Neural progenitor cell (in vitro differentiated cells): ENCODE measurements around the gene CCDC152. TPM values are rescaled to one million over a fixed set of nuclear protein-coding genes. Genes with fewer than 3 reads are reported as not detected.

Experiments
- DNase-seq: peaks from one replicate; pipeline ENCODE4 v3.0.0-alpha.2; 2016; ENCODE audit warnings: low spot score
- H2AFZ ChIP-seq: fragments of 200-600 bp; sonication (generic); replicated peaks from 2 replicates; pipeline ENCODE4 v1.6.1; 2016; ENCODE audit warnings: antibody characterized with exemption
- H3F3A ChIP-seq: fragments of 200-600 bp; sonication (generic); 2 replicates; pipeline ENCODE4 v1.6.1; 2016; ENCODE audit warnings: antibody characterized with exemption, low read depth
- H3K27ac ChIP-seq: fragments of 200-600 bp; sonication (generic); 2 replicates; pipeline ENCODE4 v1.5.1; 2016; ENCODE audit warnings: mild to moderate bottlenecking
- H3K27me3 ChIP-seq: fragments of 200-600 bp; sonication (generic); 2 replicates; pipeline ENCODE4 v1.6.1; 2016; ENCODE audit warnings: mild to moderate bottlenecking, moderate library complexity
- H3K36me3 ChIP-seq: fragments of 200-600 bp; sonication (generic); 2 replicates; pipeline ENCODE4 v1.5.1; 2016
- H3K4me1 ChIP-seq: fragments of 200-600 bp; sonication (generic); 2 replicates; pipeline ENCODE4 v1.6.1; 2016; ENCODE audit warnings: mixed run types
- H3K4me2 ChIP-seq: fragments of 200-600 bp; sonication (generic); 2 replicates; pipeline ENCODE4 v1.6.1; 2016
- H3K4me3 ChIP-seq: fragments of 200-600 bp; sonication (generic); 2 replicates; pipeline ENCODE4 v1.5.1; 2016
- H3K79me2 ChIP-seq: fragments of 200-600 bp; sonication (generic); 2 replicates; pipeline ENCODE4 v1.6.1; 2016; ENCODE audit warnings: low read depth
- H3K9ac ChIP-seq: fragments of 200-600 bp; sonication (generic); 2 replicates; pipeline ENCODE4 v1.6.1; 2016
- H3K9me3 ChIP-seq: fragments of 200-600 bp; sonication (generic); 2 replicates; pipeline ENCODE4 v1.5.1; 2016; ENCODE audit warnings: low read depth
- H4K20me1 ChIP-seq: fragments of 200-600 bp; sonication (generic); 2 replicates; pipeline ENCODE4 v1.6.1; 2016; ENCODE audit warnings: low read depth
- H3K27ac Mint-ChIP-seq: 3 replicates; pipeline ENCODE4 v1.8.0; 2021; ENCODE audit warnings: mixed read lengths
- H3K27me3 Mint-ChIP-seq: 2 replicates; pipeline ENCODE4 v1.8.0; 2022; ENCODE audit warnings: low read depth, mild to moderate bottlenecking, inconsistent platforms, moderate library complexity, mixed read lengths; ENCODE audit not compliant: insufficient read depth
- H3K36me3 Mint-ChIP-seq: 3 replicates; pipeline ENCODE4 v1.8.0; 2021; ENCODE audit warnings: mixed read lengths
- H3K4me1 Mint-ChIP-seq: 3 replicates; pipeline ENCODE4 v1.8.0; 2021; ENCODE audit warnings: mixed read lengths
- H3K4me3 Mint-ChIP-seq: 3 replicates; pipeline ENCODE4 v1.8.0; 2021; ENCODE audit warnings: mild to moderate bottlenecking, moderate library complexity, mixed read lengths
- H3K9me3 Mint-ChIP-seq: 3 replicates; pipeline ENCODE4 v1.8.0; 2020; ENCODE audit warnings: mixed read lengths
- EZH2 ChIP-seq: fragments of 200-600 bp; sonication (generic); IDR thresholded peaks from 2 replicates; pipeline ENCODE4 v1.6.1; 2017; ENCODE audit warnings: antibody characterized with exemption, mild to moderate bottlenecking, moderate library complexity
- EZH2phosphoT487 ChIP-seq: fragments of 200-600 bp; sonication (generic); IDR thresholded peaks from 2 replicates; pipeline ENCODE4 v1.6.1; 2017; ENCODE audit warnings: antibody characterized with exemption
- total RNA-seq: library from RNA; depleted of rRNA; stranded (reverse); fragments of >200 nt; gene quantifications from 2 replicates; pipeline ENCODE4 v1.2.3, GENCODE V29; 2015; ENCODE audit warnings: low replicate concordance
- TF ChIP-seq, protein P1 (sequence below): fragments of 200-600 bp; sonication (generic); IDR thresholded peaks from 2 replicates; pipeline ENCODE4 v1.5.1; 2017; ENCODE audit warnings: antibody characterized with exemption, mild to moderate bottlenecking

The CCDC152 gene
- total RNA-seq, 1 donor from 2014 or later, result 23.9 TPM

DNA sequence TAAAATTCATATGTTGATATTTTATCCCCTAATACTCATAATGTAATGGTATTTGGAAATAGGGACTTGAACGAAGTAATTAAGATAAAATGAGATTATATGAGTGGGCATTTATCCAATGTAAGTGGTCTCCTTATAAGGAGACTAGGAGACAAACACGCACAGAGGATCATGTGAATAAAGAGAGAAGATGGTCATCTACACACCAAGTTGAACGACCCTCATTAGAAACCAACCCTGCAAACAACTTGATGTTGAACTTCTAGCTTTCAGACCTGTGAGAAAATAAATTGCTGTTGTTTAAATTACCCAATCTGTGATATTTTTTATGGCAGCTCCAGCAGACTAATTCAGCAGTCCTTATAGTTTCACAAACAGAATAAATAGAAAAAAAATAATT lies 82.6 kb downstream of the CCDC152 start:
- Histone ChIP-seq H3K36me3 (no peaks in the 10 kb centered on the region), H3K27ac (no peak overlapping the region), H3K9me3 (no peaks in the 10 kb centered on the region), H3K79me2 (no peaks in the 10 kb centered on the region), H3K27me3 (no peaks in the 10 kb centered on the region), H3K4me1 (no peaks in the 10 kb centered on the region), H2AFZ (no peak overlapping the region), H3F3A (no peaks in the 10 kb centered on the region), H3K9ac (no peak overlapping the region), H3K4me3 (no peak overlapping the region), H4K20me1 (no peaks in the 10 kb centered on the region), H3K4me2 (no peak overlapping the region)
- DNase-seq, result no peak
- Mint-ChIP-seq H3K9me3 (peaks cover 2% of the 10 kb centered on the region), H3K4me3 (no peak overlapping the region), H3K4me1 (no peaks in the 10 kb centered on the region), H3K27ac (no peak overlapping the region), H3K27me3 (peaks cover 8% of the 10 kb centered on the region), H3K36me3 (no peaks in the 10 kb centered on the region)
- no peak for TF ChIP-seq EZH2phosphoT487
- no peak for TF ChIP-seq EZH2
- TF ChIP-seq, protein P1, sequence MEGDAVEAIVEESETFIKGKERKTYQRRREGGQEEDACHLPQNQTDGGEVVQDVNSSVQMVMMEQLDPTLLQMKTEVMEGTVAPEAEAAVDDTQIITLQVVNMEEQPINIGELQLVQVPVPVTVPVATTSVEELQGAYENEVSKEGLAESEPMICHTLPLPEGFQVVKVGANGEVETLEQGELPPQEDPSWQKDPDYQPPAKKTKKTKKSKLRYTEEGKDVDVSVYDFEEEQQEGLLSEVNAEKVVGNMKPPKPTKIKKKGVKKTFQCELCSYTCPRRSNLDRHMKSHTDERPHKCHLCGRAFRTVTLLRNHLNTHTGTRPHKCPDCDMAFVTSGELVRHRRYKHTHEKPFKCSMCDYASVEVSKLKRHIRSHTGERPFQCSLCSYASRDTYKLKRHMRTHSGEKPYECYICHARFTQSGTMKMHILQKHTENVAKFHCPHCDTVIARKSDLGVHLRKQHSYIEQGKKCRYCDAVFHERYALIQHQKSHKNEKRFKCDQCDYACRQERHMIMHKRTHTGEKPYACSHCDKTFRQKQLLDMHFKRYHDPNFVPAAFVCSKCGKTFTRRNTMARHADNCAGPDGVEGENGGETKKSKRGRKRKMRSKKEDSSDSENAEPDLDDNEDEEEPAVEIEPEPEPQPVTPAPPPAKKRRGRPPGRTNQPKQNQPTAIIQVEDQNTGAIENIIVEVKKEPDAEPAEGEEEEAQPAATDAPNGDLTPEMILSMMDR, result no peak

DNA sequence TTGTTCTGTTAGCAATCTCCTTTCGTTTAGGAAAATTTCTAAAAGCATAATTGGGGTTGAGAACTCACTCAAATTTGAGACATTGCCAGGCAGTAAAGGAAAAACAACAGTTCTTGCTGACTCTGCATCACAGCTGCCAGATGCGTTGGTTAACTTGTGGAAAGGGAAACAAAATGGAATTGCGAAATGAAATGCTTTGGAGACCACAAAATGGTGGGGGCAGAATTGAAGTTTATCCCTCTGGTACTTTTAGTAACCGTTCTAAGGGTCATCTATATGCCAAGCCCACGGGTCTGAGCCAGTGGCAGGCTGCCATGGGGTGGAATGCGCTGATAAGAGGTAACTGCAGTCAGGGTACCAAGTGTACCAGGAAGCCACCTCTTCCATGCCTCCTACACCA lies 83.7 kb downstream of the CCDC152 start:
- no peaks in the 10 kb centered on the region for H3K27me3 ChIP-seq
- H3K4me1 ChIP-seq, result no peaks in the 10 kb centered on the region
- no peaks in the 10 kb centered on the region for H3K36me3 Mint-ChIP-seq
- no peaks in the 10 kb centered on the region for H3K4me1 Mint-ChIP-seq
- no peak overlapping the region for H3K27ac ChIP-seq
- no peak overlapping the region for H3K4me3 ChIP-seq
- no peak overlapping the region for H2AFZ ChIP-seq
- H3K4me3 Mint-ChIP-seq, result no peak overlapping the region
- TF ChIP-seq, protein P1, result no peak
- TF ChIP-seq EZH2phosphoT487 (no peak), EZH2 (no peak)
- H4K20me1 ChIP-seq, result no peaks in the 10 kb centered on the region
- no peaks in the 10 kb centered on the region for H3K36me3 ChIP-seq
- no peaks in the 10 kb centered on the region for H3F3A ChIP-seq
- H3K4me2 ChIP-seq, result no peak overlapping the region
- no peak overlapping the region for H3K27ac Mint-ChIP-seq
- H3K9me3 ChIP-seq, result no peaks in the 10 kb centered on the region
- peaks cover 8% of the 10 kb centered on the region for H3K27me3 Mint-ChIP-seq
- peaks cover 3% of the 10 kb centered on the region for H3K9me3 Mint-ChIP-seq
- no peak overlapping the region for H3K9ac ChIP-seq
- DNase-seq, result no peak
- H3K79me2 ChIP-seq, result no peaks in the 10 kb centered on the region

DNA sequence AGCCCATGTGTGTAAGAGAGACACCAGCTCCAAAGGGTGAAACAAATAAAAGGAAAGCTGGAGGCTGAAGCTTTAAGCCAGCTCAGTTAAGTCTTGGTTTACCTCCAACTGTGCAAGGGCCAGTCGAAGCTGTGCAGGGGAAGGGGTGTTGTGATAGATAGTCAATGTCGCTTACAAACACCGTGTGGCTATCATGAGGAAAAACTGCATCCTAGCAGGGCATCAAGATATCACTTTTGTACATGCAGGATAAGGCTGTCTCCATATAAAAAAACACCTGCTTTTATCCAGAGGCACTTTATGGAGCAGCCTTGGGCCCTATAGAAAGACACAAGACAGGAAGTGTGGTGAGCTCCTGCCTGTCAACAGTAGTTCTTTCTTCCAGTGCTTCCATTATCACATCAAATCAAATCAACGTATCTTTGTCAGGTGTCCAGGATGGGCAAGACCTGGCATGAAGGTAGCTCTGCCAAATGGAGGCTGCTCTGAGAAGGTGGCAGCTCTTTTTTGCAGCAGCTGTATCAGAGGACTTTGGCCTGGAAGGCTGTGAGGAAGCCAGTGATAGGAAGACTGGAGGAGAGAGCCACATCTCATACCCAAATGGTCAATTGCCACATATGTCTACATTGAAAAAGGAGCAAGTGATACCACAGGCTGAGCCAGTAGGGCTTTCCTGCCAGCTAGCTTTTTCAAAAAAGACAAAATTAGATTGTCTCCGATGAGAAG lies 84.4 kb downstream of the CCDC152 start:
- Mint-ChIP-seq H3K4me1 (no peaks in the 10 kb centered on the region), H3K4me3 (no peak overlapping the region), H3K36me3 (no peaks in the 10 kb centered on the region), H3K27me3 (peaks cover 8% of the 10 kb centered on the region), H3K27ac (no peak overlapping the region), H3K9me3 (peaks cover 2% of the 10 kb centered on the region)
- H3K79me2 ChIP-seq, result no peaks in the 10 kb centered on the region
- H3K4me3 ChIP-seq, result no peak overlapping the region
- no peak overlapping the region for H3K9ac ChIP-seq
- H3K9me3 ChIP-seq, result no peaks in the 10 kb centered on the region
- no peak for TF ChIP-seq EZH2phosphoT487
- TF ChIP-seq, protein P1, result no peak
- no peak for TF ChIP-seq EZH2
- no peaks in the 10 kb centered on the region for H3K27me3 ChIP-seq
- no peak for DNase-seq
- H2AFZ ChIP-seq, result no peak overlapping the region
- no peak overlapping the region for H3K27ac ChIP-seq
- H3K36me3 ChIP-seq, result no peaks in the 10 kb centered on the region
- no peaks in the 10 kb centered on the region for H3F3A ChIP-seq
- no peak overlapping the region for H3K4me2 ChIP-seq
- no peaks in the 10 kb centered on the region for H4K20me1 ChIP-seq
- H3K4me1 ChIP-seq, result no peaks in the 10 kb centered on the region
